Mesenchymal stem cell (in vitro differentiated cells and primary cell): ENCODE data around the gene FOXQ1.

ENCODE experiments used
- DNase-seq: peaks from one replicate; pipeline ENCODE4 v3.0.0-alpha.2; 2013
- H2AFZ ChIP-seq: one replicate; pipeline ENCODE4 v1.6.1; 2013; ENCODE audit warnings: low read depth, mild to moderate bottlenecking, control low read depth, inconsistent platforms, low read length, moderate library complexity
- H2AK5ac ChIP-seq: 2 replicates; pipeline ENCODE4 v1.6.1; 2013; ENCODE audit warnings: low read length, moderate library complexity, mild to moderate bottlenecking, inconsistent platforms; ENCODE audit not compliant: severe bottlenecking
- H2BK120ac ChIP-seq: one replicate; pipeline ENCODE4 v1.6.1; 2013; ENCODE audit warnings: low read depth, mild to moderate bottlenecking, inconsistent platforms, low read length, moderate library complexity
- H2BK12ac ChIP-seq, 2 experiments: one replicate each; pipeline ENCODE4 v1.6.1; 2013; ENCODE audit warnings: inconsistent platforms in 2 of 2, low read length in 2 of 2, mild to moderate bottlenecking in 2 of 2, moderate library complexity in 2 of 2, control low read depth in 1 of 2
- H2BK15ac ChIP-seq: one replicate; pipeline ENCODE4 v1.6.1; 2013; ENCODE audit warnings: mild to moderate bottlenecking, low read depth, inconsistent platforms; ENCODE audit not compliant: poor library complexity, severe bottlenecking
- H2BK5ac ChIP-seq: 2 replicates; pipeline ENCODE4 v1.6.1; 2013; ENCODE audit warnings: low read depth, mild to moderate bottlenecking, low read length, control low read depth, inconsistent platforms; ENCODE audit not compliant: poor library complexity, severe bottlenecking
- H3K14ac ChIP-seq, 2 experiments: one replicate each; pipeline ENCODE4 v1.6.1; 2013; ENCODE audit warnings: inconsistent platforms in 2 of 2, low read length in 2 of 2, control low read depth in 1 of 2, mild to moderate bottlenecking in 1 of 2, moderate library complexity in 1 of 2
- H3K18ac ChIP-seq, 2 experiments: one replicate each; pipeline ENCODE4 v1.6.1; 2013; ENCODE audit warnings: inconsistent platforms in 2 of 2, low read length in 2 of 2, control low read depth in 1 of 2, low read depth in 1 of 2, mild to moderate bottlenecking in 1 of 2
- H3K23ac ChIP-seq, 2 experiments: one replicate each; pipeline ENCODE4 v1.6.1; 2013; ENCODE audit warnings: inconsistent platforms in 2 of 2, low read length in 2 of 2, mild to moderate bottlenecking in 2 of 2, moderate library complexity in 2 of 2, control low read depth in 1 of 2
- H3K27ac ChIP-seq: 2 replicates; pipeline ENCODE4 v1.5.1; 2013; ENCODE audit warnings: mild to moderate bottlenecking, moderate library complexity, low read length, control low read depth, inconsistent platforms; ENCODE audit not compliant: poor library complexity, severe bottlenecking
- H3K27me3 ChIP-seq, 2 experiments: 2 replicates each; pipeline versions ENCODE4 v1.6.1 to v1.7.0; 2013; ENCODE audit warnings: low read length in 2 of 2, mild to moderate bottlenecking in 2 of 2, moderate library complexity in 2 of 2, control low read depth in 1 of 2, inconsistent platforms in 1 of 2; ENCODE audit not compliant: control insufficient read depth in 1 of 2, insufficient read depth in 1 of 2
- H3K36me3 ChIP-seq, 2 experiments: 2 replicates each; pipeline versions ENCODE4 v1.6.1 to v1.7.0; 2013; ENCODE audit warnings: low read length in 2 of 2, control low read depth in 1 of 2, inconsistent platforms in 1 of 2, low read depth in 1 of 2, mild to moderate bottlenecking in 1 of 2; ENCODE audit not compliant: insufficient read depth in 2 of 2, control insufficient read depth in 1 of 2
- H3K4ac ChIP-seq, 2 experiments: one replicate each; pipeline ENCODE4 v1.6.1; 2013; ENCODE audit warnings: inconsistent platforms in 2 of 2, low read length in 2 of 2, mild to moderate bottlenecking in 2 of 2, moderate library complexity in 2 of 2, control low read depth in 1 of 2, low read depth in 1 of 2
- H3K4me1 ChIP-seq: 2 replicates; pipeline ENCODE4 v1.6.1; 2013; ENCODE audit warnings: low read depth, low read length, control low read depth; ENCODE audit not compliant: control insufficient read depth, insufficient read depth
- H3K4me2 ChIP-seq: 2 replicates; pipeline ENCODE4 v1.6.1; 2013; ENCODE audit warnings: low read length, mild to moderate bottlenecking, inconsistent platforms; ENCODE audit not compliant: poor library complexity, severe bottlenecking
- H3K4me3 ChIP-seq, 2 experiments: 2 replicates each; pipeline versions ENCODE4 v1.5.1 to v1.7.0; 2013; ENCODE audit warnings: low read length in 2 of 2, mild to moderate bottlenecking in 2 of 2, control low read depth in 1 of 2, low read depth in 1 of 2; ENCODE audit not compliant: insufficient read depth in 1 of 2
- H3K79me1 ChIP-seq: replicated peaks from 2 replicates; pipeline ENCODE4 v1.6.1; 2013; ENCODE audit warnings: mild to moderate bottlenecking, control low read depth, low read length, inconsistent platforms; ENCODE audit not compliant: poor library complexity, severe bottlenecking
- H3K9ac ChIP-seq: 2 replicates; pipeline ENCODE4 v1.7.0; 2013; ENCODE audit warnings: mild to moderate bottlenecking, low read length, moderate library complexity
- H3K9me3 ChIP-seq: 2 replicates; pipeline ENCODE4 v1.7.0; 2013; ENCODE audit warnings: mild to moderate bottlenecking, low read length; ENCODE audit not compliant: control insufficient read depth
- H4K8ac ChIP-seq: one replicate; pipeline ENCODE4 v1.6.1; 2013; ENCODE audit warnings: inconsistent platforms, mild to moderate bottlenecking, low read length, moderate library complexity
- H4K91ac ChIP-seq: one replicate; pipeline ENCODE4 v1.6.1; 2013; ENCODE audit warnings: mild to moderate bottlenecking, low read length, inconsistent platforms
- WGBS: methylation state at CpG from one replicate; pipeline ENCODE4 v1.1.7; 2013; ENCODE audit warnings: mixed read lengths; 5-methylcytosine and 5-hydroxymethylcytosine counted together

FOXQ1 gene

GRCh38 chr6:1291381-1291780, 20.5 kb upstream of the FOXQ1 start:
- H2AK5ac ChIP-seq = no peak overlapping the region
- H3K36me3 ChIP-seq = no peaks in the 10 kb centered on the region
- no peak overlapping the region for H3K4me3 ChIP-seq
- H3K9ac ChIP-seq = no peak overlapping the region
- no peak overlapping the region for H3K4me2 ChIP-seq
- H4K91ac ChIP-seq = no peak overlapping the region
- no peak overlapping the region for H2BK12ac ChIP-seq
- peaks cover 2% of the 10 kb centered on the region for H3K4me1 ChIP-seq
- no peak overlapping the region for H2BK120ac ChIP-seq
- no peak overlapping the region for H3K14ac ChIP-seq
- no peaks in the 10 kb centered on the region for H3K9me3 ChIP-seq
- H3K4ac ChIP-seq = no peak overlapping the region
- H2AFZ ChIP-seq = no peak overlapping the region
- no peaks in the 10 kb centered on the region for H3K27me3 ChIP-seq
- H3K27ac ChIP-seq = no peak overlapping the region
- H3K18ac ChIP-seq = no peak overlapping the region
- H2BK15ac ChIP-seq = no peak overlapping the region
- no peaks in the 10 kb centered on the region for H3K79me1 ChIP-seq
- H4K8ac ChIP-seq = no peak overlapping the region
- H3K23ac ChIP-seq = no peak overlapping the region
- H2BK5ac ChIP-seq = no peak overlapping the region
- 87% methylated on average over 10 of the region's 10 CpGs for WGBS
- DNase-seq = no peak

DNA sequence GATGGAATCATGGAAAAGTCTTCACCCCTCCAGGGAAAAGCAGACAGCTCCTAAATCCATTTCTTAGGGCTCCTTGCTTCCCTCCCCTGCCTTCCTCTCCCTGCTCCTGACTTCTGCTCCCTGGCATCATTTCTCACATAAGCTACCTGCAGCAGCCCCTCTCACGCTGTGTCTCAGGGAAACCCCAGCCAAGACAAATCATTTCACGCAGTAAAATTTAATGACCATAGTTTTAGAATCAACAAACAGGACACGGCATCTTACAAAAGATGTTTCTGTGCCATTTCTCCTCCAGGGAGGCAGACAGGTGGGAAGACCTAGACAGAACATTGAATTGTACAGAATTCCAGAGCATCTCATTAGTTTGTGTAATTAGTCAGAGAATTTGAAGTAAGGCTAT, 16.5 kb upstream of the FOXQ1 start:
- Histone ChIP-seq H3K9ac (no peak overlapping the region), H3K18ac (no peak overlapping the region), H2BK12ac (no peak overlapping the region), H3K4me3 (no peak overlapping the region), H3K4me1 (no peaks in the 10 kb centered on the region), H2BK5ac (no peak overlapping the region), H3K14ac (no peak overlapping the region), H4K91ac (no peak overlapping the region), H2AFZ (no peak overlapping the region), H3K23ac (no peak overlapping the region), H3K4ac (no peak overlapping the region), H2AK5ac (no peak overlapping the region), H3K27me3 (no peaks in the 10 kb centered on the region), H3K9me3 (no peaks in the 10 kb centered on the region), H2BK15ac (no peak overlapping the region), H3K36me3 (no peaks in the 10 kb centered on the region), H3K79me1 (no peaks in the 10 kb centered on the region), H3K4me2 (no peak overlapping the region), H2BK120ac (no peak overlapping the region), H3K27ac (no peak overlapping the region), H4K8ac (no peak overlapping the region)
- WGBS = 87% methylated on average over 3 of the region's 3 CpGs
- DNase-seq = no peak

DNA sequence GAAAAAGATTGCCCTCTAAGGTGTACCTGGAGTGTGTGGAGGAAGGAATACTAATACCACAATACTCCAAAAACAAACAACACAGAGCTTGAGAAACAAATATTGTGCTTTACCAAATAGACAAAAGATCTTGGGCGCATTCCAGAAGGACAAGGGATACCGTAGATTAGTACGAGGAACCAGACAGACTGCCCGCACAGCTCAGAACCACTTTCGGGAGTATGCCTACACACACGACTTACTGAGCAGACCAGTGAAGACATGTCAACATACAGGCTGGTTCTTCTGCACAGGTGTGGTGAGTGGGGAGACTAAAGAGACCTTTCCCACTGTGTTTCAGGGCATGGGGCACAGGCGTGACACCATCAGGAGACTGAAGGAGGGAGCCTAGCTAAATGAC, 15.8 kb upstream of the FOXQ1 start:
- 94% methylated on average over 7 of the region's 7 CpGs for WGBS

DNA sequence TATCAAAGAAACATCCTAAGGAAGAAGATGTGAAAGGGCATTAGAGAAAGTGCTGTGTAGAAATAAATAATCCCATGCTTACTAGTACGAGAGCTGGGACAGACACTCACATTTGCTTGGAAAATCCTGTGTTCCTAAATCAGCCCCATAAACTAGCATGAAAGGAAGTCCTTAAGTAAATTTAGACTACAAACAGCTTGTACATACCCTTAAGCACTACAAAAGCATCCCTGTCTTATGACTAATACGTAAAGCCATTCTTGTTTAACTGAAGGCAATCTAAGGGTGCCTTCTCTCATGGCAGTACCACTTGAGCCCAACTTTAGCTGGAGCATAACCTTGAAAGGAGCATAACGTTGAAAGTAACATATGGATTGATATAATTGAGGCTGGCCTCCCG, 15.4 kb upstream of the FOXQ1 start:
- Histone ChIP-seq H3K14ac (no peak overlapping the region), H3K18ac (no peak overlapping the region), H2BK5ac (no peak overlapping the region), H2BK15ac (no peak overlapping the region), H3K27me3 (no peaks in the 10 kb centered on the region), H4K8ac (no peak overlapping the region), H3K36me3 (no peaks in the 10 kb centered on the region), H3K4ac (no peak overlapping the region), H3K79me1 (no peaks in the 10 kb centered on the region), H3K9ac (no peak overlapping the region), H3K4me2 (no peak overlapping the region), H4K91ac (no peak overlapping the region), H3K4me1 (no peaks in the 10 kb centered on the region), H3K27ac (no peak overlapping the region), H2AK5ac (no peak overlapping the region), H2BK120ac (no peak overlapping the region), H2BK12ac (no peak overlapping the region), H2AFZ (no peak overlapping the region), H3K9me3 (peaks cover 9% of the 10 kb centered on the region), H3K4me3 (no peak overlapping the region), H3K23ac (no peak overlapping the region)
- WGBS = 12% methylated on average over 2 of the region's 4 CpGs
- DNase-seq = peak; percentile 56

More for the DNA sequence above, 15.8 kb upstream of the FOXQ1 start:
- H3K18ac ChIP-seq = no peak overlapping the region
- H3K79me1 ChIP-seq = no peaks in the 10 kb centered on the region
- H3K14ac ChIP-seq = no peak overlapping the region
- H3K36me3 ChIP-seq = no peaks in the 10 kb centered on the region
- H3K4me3 ChIP-seq = no peak overlapping the region
- DNase-seq = no peak
- H3K27me3 ChIP-seq = no peaks in the 10 kb centered on the region
- no peak overlapping the region for H2BK120ac ChIP-seq
- no peak overlapping the region for H4K8ac ChIP-seq
- H3K27ac ChIP-seq = no peak overlapping the region
- H3K4me1 ChIP-seq = no peaks in the 10 kb centered on the region
- H2BK5ac ChIP-seq = no peak overlapping the region
- peak overlapping the region in 1 of 2 experiments; percentile 55 for H2BK12ac ChIP-seq
- no peak overlapping the region for H2AFZ ChIP-seq
- H3K9me3 ChIP-seq = peaks cover 4% of the 10 kb centered on the region
- H3K9ac ChIP-seq = no peak overlapping the region
- H3K4me2 ChIP-seq = no peak overlapping the region
- H4K91ac ChIP-seq = no peak overlapping the region
- H3K23ac ChIP-seq = no peak overlapping the region
- H3K4ac ChIP-seq = no peak overlapping the region
- no peak overlapping the region for H2AK5ac ChIP-seq
- H2BK15ac ChIP-seq = no peak overlapping the region
